GM19452 (cell line): ENCODE data around the gene CD164.
"Not testable (repeated sequence)": the region's sequence is repeated elsewhere in the genome, so short reads cannot be mapped to it uniquely, and the experiment has no call there.

Experiments used
- ATAC-seq: cut with Tn5 transposase; IDR thresholded peaks from one replicate; pipeline ENCODE4 v1.9.1; 2021; ENCODE audit not compliant: unreplicated experiment

Gene CD164

GRCh38 chr6:109377717-109378116, 4.5 kb downstream of the CD164 start:
- no peak for ATAC-seq

DNA sequence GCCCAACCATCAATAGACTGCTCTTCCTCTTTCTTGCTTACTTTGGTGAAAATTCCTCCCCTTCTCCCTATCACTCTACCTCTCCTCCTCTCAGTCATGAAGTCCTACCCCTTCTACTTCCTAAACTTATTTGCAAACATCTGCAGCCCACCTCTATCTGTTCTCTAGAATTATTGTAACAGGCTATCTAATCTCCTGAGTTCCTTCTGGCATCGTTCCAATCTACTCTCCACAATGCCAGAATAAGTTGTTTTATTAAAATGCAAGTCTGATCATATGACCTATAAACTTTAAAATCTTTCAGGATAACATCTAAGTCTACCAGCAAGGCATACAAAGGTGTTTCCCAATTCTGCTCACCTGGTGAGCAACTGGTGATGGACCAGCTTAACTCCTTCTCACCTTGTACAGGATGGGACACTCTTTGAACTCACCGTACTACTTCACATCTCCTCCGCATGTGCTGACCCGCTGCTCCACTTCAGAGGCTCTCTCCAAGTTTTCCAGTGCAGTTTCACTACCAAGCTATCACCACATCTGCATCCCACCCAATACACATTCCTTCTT, 7.9 kb downstream of the CD164 start:
- no peak for ATAC-seq

GRCh38 chr6:109373762-109374161, 8.5 kb downstream of the CD164 start:
- ATAC-seq: peak; percentile 96

GRCh38 chr6:109373331-109373730, 8.9 kb downstream of the CD164 start:
- ATAC-seq: peak; percentile 7

GRCh38 chr6:109372130-109372529, 10.1 kb downstream of the CD164 start:
- ATAC-seq: no peak

DNA sequence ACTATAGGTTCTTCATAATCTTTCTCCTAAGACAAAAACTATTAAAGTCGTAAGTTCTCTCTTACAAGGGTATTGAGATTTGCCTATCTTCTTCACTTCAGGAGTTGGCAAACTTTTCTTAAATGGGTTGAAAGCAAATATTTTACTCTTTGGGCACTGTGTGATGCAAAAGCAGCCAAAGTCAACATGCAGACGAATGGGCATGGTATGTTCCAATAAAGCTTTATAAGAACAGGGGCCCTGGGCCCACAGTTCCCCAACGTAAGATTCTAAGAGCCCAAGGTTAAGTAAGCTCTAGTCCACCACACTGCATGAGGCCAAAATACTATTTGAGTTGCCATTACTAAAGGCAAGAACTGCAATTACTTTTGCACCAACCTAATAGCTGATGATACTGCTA, 11.5 kb downstream of the CD164 start:
- ATAC-seq: no peak

DNA sequence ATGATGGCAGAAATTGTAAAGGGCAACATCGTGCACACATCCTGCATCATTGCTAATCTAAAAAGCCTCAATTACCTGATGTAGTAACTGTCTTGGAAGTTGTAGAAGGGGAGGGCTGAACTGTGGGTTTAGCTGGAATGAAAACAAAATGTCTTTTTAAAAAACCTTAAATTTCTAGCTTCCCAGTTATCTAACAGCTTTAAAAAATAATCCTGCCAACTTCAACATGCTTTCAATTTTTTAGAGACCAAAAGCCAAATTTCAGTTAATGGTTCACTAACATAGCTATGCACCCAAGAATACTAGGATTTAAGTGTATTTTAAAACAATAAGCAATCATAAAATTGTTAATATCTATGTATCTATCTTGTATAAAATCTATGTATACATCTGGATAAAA, 11.9 kb downstream of the CD164 start:
- ATAC-seq: no peak

DNA sequence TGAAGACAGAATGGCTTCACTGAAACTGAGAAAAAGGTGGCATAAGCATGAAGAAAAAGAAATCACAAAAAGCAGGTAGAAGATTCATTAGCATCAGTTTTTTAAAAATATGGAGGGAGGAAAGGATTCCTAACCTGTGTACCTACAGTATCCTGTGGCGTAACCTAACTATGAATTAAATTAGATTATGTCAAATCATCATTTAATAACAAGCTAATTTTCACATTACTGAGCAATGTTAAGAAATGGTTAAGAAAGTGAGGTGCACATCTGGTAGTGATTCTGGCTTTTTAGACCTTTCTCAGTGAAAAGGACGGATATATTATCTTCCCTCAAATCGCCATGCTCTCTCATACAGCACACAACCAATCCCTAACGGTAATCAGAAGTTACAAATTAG, 12.5 kb downstream of the CD164 start:
- ATAC-seq: no peak

- ATAC-seq: not testable (repeated sequence)
These were observed 17.7 kb downstream of the CD164 start for GRCh38 chr6:109364382-109365078.

- no peak for ATAC-seq
These were observed 18.5 kb downstream of the CD164 start for GRCh38 chr6:109363753-109364152.

GRCh38 chr6:109362102-109362884, 20.0 kb downstream of the CD164 start:
- no peak for ATAC-seq

DNA sequence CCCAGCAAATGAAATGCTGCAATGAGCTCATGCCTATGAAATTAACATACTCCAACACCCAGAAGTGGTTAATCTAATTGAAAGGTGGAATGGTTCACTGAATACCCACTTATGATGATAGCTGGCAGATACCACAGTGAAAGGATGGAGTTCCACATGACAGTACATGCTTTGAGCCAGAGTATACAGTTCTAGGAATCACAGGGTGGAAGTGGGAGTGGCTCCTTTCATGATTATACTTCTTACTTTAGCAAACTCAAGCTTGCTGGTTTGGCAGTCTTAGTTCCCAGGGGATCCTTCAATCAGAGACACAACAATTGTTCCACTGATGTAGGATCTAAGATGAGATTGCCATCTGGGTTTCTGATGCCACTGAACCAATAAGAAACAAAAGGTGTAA, 21.5 kb downstream of the CD164 start:
- no peak for ATAC-seq

DNA sequence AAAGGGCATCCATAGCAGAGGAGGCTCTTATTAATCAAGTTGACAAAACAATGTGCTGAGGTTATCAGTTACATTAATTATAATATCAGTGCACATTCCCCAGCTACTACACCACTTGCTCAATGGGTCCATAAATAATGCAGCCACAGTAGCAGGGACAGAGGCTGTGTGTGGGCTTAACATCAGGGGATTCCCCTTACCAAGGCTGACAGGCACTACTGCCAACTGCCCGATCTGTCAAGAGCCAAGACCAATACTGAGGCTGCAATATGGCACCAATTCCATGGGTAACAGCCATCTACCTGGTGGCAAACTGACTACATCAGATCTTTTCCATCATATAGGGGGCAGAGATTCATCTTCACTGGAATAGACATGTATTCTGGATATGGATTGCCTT, 22.0 kb downstream of the CD164 start:
- ATAC-seq: no peak

- ATAC-seq: no peak
These were observed 23.0 kb downstream of the CD164 start for GRCh38 chr6:109359248-109359647.

DNA sequence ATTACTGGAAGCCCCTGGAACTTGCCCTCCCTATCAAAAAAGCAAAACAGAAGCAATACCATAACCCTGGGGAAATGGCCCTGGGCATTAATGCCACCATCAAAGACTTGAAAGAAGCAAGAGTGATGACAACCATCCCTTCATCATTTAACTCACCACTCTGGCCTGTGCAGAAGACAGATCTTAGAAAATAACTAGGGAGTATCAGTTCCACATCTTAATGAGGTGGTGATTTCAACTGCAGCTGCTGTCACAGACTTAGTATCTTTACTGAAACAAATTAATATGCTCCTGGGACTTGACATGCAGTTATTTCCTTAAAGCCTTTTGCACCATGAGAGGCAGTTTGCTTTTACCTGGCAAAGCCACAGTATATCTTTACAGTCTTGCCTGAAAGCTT, 24.1 kb downstream of the CD164 start:
- no peak for ATAC-seq

DNA sequence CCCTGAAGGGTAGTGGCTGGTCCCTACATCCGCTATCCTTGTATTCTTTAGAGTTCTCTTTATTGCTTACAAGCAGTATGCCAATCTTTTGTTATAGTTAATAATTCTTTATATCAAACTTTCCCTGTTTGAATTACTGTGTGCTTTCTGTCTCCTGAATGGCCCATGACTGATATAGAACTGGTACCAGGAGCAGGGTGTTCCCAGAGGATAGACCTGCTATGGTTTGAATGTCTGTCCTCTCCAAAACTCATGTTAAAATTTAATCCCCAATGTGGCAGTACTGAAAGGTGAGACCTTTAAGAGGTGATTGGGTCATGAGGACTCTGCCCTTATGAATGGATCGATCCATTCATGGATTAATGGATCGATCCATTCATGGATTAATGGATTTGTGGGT, 26.0 kb downstream of the CD164 start:
- ATAC-seq: no peak

- ATAC-seq: no peak
These were observed 30.8 kb downstream of the CD164 start for GRCh38 chr6:109351231-109352130.

DNA sequence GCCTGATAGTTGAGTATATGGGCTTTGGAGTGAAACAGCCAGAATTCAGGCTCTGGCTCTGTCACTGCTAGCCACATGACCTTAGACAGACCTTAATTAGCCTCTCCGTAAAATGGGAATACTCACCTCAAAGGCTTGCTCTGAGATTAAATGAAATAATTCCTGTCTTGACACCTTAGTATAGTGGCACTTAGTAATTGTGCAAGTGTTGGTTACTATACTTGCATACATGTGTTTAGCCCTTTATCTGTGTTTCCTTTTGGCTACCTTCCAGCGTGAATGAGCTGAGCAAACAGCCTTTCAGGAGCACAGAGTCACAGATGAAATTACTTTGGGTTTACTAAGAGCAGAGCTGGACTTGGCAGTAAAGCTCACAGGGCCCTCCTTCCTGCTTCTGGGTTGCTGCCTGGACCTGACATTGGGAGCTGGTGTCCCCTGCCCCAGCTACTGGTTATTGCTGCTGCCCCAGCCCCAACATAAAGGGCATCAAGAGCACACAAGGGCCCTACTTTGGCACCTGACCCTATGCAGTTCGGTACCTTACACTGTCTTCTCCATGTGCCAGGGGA, 32.8 kb downstream of the CD164 start:
- ATAC-seq: no peak

GRCh38 chr6:109348226-109348625, 34.0 kb downstream of the CD164 start:
- ATAC-seq: no peak

- ATAC-seq: no peak
These were observed 34.5 kb downstream of the CD164 start for GRCh38 chr6:109347779-109348178.

DNA sequence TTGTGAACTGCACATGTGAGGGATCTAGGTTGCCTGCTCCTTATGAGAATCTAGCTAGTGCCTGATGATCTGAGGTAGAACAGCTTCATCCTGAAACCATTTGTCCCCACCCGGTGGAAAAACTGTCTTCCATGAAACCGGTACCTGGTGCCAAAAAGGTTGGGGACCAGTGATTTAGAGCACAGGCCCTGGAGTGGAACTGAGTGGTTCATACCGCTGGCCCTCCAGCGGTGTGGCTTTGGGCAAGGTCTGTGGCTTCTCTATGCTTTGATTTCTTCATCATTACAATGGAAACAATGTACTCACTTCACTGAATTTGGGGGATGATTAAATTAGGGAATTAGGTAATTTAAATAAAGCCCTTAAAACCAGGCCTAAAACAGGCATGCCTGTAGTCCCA, 36.3 kb downstream of the CD164 start:
- no peak for ATAC-seq
